GM10847 (cell line): ENCODE data around the gene MTMR11.
A peak's percentile ranks its signal among the peaks of the same experiment; 100 is the strongest.

Experiments
- POLR2A ChIP-seq: IDR thresholded peaks from 2 replicates; pipeline ENCODE4 v1.6.1; 2011; ENCODE audit not compliant: insufficient read length; ENCODE audit errors: extremely low read depth

The MTMR11 gene

GRCh38 chr1:149942885-149943284 lies 6.2 kb upstream of the MTMR11 start:
- TF ChIP-seq POLR2A, result no peak

- TF ChIP-seq POLR2A, result no peak
Observed at GRCh38 chr1:149942207-149942606, 5.5 kb upstream of the MTMR11 start.

GRCh38 chr1:149940427-149940826 lies 3.7 kb upstream of the MTMR11 start:
- TF ChIP-seq POLR2A, result no peak

DNA sequence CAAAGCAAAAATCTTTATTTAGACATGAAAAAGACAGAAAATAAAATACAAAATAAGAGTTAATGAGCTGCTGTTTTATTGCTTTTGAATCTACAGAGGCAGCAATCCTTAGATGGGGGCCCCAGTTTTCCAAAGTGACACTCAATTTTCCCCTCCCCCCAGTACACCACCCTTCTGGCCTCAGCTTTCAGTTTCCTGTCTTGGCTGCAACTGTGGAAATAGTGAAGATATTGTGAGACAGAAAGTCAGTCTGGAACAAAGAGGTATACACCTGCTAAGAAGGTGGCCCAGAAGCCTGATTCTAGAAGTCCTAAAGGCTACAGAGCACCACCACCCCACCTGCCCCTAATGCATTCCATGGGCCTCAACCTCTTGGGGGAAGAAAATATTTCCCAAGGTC lies 1.1 kb upstream of the MTMR11 start:
- no peak for TF ChIP-seq POLR2A

GRCh38 chr1:149936992-149937705 lies 470 bp upstream of the MTMR11 start:
- no peak for TF ChIP-seq POLR2A

- TF ChIP-seq POLR2A, result no peak
Observed at GRCh38 chr1:149934356-149934755, 2.3 kb downstream of the MTMR11 start.

- TF ChIP-seq POLR2A, result no peak
Observed at GRCh38 chr1:149933208-149933607, 3.5 kb downstream of the MTMR11 start.

DNA sequence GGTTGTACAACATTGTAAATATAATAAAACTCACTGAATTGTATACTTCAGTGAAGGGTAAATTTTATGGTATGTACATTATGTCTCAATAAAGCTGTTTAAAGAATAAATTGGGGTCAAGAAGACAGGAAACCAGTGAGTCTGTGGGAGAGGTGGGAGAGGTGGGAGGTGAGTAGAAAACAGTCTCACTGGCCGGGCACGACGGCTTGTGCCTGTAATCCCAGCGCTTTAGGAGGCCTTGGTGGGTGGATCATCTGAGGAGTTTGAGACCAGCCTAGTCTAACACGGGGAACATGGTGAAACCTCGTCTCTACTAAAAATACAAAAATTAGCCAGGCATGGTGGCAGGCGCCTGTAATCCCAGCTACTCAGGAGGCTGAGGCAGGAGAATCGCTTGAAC lies 4.2 kb downstream of the MTMR11 start:
- no peak for TF ChIP-seq POLR2A

GRCh38 chr1:149931212-149931790 lies 5.4 kb downstream of the MTMR11 start:
- no peak for TF ChIP-seq POLR2A

DNA sequence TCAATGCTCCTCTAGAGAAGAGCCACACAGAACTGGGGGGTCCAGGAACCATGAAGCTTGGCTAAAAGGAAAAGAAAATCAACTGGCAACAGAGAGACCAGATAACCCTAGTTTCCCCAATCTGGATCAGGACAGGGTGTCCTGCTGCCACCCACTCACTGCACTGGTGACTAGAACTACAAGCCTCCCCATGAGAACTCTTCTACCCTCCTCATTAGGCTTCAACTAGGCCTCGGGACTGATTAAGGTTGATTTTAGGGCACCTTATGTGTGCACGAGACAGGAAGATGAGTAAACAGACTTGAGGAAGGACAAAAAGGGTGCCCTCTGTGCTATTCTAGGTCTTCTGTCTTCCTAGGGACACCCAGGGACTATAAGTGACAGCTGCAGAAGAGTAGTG lies 6.8 kb downstream of the MTMR11 start:
- TF ChIP-seq POLR2A, result no peak

- no peak for TF ChIP-seq POLR2A
Observed at GRCh38 chr1:149928401-149928724, 8.3 kb downstream of the MTMR11 start.

DNA sequence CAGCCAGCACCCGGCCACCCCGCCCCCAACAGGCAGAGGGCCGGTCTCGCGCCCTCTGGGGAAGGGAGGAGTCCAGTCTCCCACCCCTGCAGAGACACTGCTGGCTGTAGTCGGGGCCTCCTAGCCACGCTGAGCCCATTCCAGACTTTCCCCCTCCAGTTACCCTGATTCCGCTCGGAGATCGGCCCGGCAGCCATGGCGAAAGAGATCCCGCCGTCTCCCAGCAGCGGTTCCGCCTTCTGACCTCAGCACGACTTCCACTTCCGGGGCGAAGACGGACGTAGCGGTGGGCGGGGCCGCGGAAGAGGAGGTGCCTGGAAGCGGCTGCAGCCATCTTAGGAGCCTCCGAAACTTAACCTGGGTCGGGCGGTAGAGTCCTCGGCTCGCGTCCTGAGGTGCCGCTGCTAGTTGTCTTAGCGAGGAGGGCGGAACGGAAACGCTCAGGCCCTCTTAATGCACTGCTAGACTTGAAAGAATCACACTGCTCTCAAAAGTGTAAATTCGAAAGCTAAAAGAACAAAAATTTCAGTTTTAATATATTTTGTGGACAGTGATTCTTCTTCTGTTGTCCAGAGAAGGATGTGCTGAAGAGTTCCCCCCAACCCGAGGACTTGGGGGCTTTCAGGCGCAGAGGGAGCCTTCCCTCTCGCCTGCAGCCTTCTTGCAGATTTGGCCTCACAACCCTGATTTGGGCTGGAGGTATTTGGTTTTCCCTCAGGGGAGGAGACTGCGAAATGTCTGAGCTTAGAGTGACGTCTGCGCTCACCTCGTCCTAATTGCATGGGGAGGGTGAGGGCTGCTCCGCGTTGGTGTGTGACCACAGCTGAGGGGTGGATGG lies 8.9 kb downstream of the MTMR11 start, which contains the start of gene SF3B4:
TSS of gene SF3B4 (minus strand) at position 241 of the 838 bp plus-strand sequence. CDS start at position 197, 44 bp downstream.
- TF ChIP-seq POLR2A, result peak; percentile 86

DNA sequence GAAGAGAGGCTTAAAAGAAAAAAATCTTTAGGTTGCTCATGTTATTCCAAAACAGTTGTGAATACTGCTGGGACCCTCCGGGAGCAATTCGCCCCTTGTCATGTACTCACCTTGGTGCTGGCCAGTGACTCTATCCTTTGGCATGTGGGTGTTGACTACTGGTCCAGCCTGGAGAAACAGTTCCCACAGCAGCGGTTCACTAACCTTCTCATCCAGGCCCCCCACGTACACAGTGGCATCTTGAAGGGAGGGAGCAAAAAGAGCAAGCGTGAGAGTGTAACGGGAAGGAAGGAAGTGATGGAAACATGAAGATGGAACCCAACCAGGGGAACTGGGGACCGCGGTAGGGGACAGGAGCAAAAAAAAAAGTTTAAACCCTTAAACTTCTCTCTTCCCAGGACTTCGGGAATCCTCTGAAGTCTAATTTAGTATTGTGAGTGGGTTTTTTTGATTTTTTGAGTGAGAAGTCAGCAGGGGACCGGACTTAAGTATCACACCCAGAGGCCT lies 9.6 kb downstream of the MTMR11 start:
- no peak for TF ChIP-seq POLR2A

GRCh38 chr1:149926296-149926695 lies 10.4 kb downstream of the MTMR11 start:
- no peak for TF ChIP-seq POLR2A

- TF ChIP-seq POLR2A, result no peak
Observed at GRCh38 chr1:149925751-149926150, 10.9 kb downstream of the MTMR11 start.

- TF ChIP-seq POLR2A, result no peak
Observed at GRCh38 chr1:149925345-149925744, 11.3 kb downstream of the MTMR11 start.
